Left colon (tissue), 2 donors: ENCODE results near the gene KIF20B. TPM values are rescaled to one million over a fixed set of nuclear protein-coding genes. Genes with fewer than 3 reads are reported as not detected.

Experiments used
- ATAC-seq: fragments of 200-7000 bp; cut with Tn5 transposase; one replicate; pipeline ENCODE4 v1.9.1; 2020; ENCODE audit warnings: mild to moderate bottlenecking, moderate library complexity
- DNase-seq, 2 donors: peaks; one replicate each; pipeline ENCODE4 v3.0.0-alpha.2; 2020
- intact Hi-C, 2 donors: fragments of 100-400 bp; cut with DNase I in 1 of 2; cut with micrococcal nuclease in 1 of 2; formaldehyde crosslinking; loops; one replicate each; pipeline versions ENCODE4 v1.11.2 to v1.14.0; 2022; cut with DNase I, micrococcal nuclease
- long read RNA-seq: library from polyadenylated mRNA; unstranded; transcript quantifications from one replicate; pipeline ENCODE4 v2.0.0, GENCODE V29; 2021
- total RNA-seq, 2 donors: library from RNA; stranded (reverse); fragmentation: NEBNext Ultra II Directional; extraction: Animal tissue kit (Norgen Biotek cat#: 25700); gene quantifications; one replicate each; pipeline ENCODE4 v1.2.1, GENCODE V29; 2021
- donor health status: DM: no; HTN: no; CAD: no.
- donor health status: DM: yes; HTN: yes; CAD: no.

Gene KIF20B
- total RNA-seq = 1 to 10 TPM; 5.6 to 8.9 TPM
- long read RNA-seq, partial matches to known transcripts = 11 of 11 reads
- long read RNA-seq, other reads (novel, unspliced or antisense) = 0 of 11 reads

DNA sequence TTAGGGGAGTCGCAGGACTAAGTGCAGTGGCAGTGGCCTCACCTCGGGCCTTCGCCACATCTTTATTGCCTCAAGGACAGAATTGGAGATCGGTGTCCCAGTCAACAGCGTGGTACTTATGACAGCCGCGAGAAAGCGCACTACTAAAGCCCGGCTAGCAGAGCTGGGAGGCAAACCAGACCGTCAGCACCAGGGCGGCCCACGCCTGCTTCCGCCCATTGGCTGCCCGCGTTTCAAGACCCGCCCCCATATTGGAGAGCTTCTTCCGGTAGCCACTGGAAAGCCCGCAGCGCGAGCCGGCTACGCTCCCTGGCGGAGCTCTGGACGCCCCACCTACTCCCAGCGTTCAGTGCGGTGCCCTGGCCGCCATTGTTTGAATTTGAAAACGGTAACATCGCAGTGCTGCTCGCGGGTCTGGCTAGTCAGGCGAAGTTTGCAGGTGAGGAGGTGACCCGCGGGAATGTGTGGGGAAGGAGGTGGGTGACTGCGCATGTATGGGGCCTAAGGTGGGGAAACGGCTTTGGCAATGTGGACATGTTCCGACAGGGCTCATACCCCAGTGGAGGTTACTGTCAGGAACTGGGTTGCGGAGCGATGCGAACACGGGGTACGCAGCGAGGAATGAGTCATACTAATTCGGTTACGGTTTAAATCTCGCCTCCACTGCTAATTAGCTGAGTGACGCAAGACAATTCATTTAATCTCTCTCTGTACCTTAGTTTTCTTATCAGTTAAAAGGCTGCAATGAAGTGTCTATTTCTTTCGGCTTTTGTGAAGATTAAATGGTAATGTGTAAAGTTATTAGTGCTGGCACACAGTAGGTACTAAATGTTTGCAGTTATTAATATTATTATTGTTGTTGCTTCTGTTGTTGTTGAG is at the start of gene KIF20B:
Gene KIF20B, plus strand, starts transcription at position 349 of the 879 bp plus-strand sequence. CDS start 3,705 bp downstream, outside the sequence.
- peak; percentile 96 for DNase-seq
- intact Hi-C loops = loop anchor here in 1 of 2 donors (10.0 kb wide), 1 partner anchor 277 kb away; no protein-coding TSS in a partner anchor
- peak; percentile 99 for ATAC-seq

DNA sequence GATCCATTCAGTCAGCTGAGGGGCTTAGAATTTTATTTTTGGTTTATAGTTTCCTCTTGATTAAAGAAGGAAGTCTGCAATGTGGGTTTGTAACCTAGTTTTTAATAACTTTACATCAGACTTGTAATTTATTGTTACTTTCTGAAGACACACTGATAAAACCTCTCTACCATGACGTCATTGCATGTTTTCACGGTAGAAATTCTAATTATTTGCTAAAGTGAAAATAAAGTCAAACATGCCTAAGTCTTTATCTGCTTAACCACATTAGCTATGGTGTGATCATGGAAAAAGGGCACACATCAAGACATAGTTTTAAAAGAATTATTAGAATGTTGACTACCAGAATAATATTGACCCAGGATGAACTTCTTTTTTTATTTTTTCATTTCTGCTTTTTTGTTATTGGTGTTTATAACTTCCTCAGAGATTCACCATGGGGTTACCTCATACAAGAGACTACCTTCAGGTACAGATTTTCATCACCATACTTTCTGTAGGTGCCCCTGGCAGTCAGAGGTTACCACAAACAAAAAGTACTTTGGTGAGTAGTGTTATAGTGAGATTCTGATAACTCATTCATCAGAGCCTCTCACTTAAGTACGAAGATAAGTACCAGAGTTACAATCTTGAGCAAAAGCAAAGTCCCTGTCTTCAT is 49.3 kb upstream of the KIF20B start:
- intact Hi-C loops = no loop called here
- ATAC-seq = no peak
- no peak for DNase-seq

DNA sequence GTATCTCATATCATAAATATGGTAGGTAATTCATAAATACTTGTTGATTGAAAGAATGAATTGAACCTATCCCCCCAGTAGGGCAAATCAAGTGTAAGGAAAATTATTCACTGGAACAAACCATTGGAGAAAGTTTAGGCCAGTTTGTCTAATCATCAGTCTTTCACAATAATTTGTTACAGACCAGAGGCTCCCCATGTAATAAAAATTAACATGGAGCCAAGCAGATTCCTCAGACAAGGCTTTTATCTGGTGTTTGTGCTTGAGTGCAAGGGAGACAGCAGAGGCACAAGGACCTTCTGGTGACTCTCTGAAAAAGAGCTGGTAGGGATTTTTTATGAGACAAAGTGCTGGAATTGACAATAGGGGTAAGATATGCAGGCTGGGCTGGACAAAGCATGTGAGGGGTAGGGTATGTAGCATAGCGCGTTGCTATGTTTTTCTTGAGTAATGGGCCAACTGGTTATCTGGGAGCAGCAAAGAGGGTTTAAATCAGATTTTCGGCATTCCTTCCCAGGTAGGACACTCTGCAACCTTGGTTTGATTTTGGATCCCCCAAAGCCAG is 48.5 kb upstream of the KIF20B start:
- intact Hi-C loops = no loop called here
- DNase-seq = no peak

DNA sequence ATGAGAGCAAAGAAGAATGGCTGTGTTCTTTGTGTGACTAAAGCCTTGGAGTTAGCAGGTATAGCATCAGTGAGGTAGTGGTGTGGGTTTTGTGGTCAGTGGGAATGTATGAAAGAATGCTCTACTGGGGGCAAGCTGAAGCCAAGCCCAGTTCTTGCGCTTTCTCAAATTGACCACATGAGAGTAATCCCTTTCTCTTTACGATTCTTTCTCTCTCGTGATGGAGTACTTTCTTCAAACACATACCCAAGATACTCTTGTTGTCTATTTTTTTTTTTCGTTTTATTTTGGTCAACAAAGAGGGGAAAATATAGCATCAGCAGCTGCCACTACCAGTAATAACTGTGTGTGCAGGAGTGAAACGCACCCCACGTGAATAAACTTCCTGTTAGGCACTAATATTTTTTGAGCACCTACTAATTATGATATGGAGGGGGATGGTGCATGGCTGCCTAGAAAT is 48.0 kb upstream of the KIF20B start:
- DNase-seq (no peak), ATAC-seq (no peak)
- intact Hi-C loops = no loop called here

More for the DNA sequence above, 48.5 kb upstream of the KIF20B start:
- ATAC-seq = no peak

DNA sequence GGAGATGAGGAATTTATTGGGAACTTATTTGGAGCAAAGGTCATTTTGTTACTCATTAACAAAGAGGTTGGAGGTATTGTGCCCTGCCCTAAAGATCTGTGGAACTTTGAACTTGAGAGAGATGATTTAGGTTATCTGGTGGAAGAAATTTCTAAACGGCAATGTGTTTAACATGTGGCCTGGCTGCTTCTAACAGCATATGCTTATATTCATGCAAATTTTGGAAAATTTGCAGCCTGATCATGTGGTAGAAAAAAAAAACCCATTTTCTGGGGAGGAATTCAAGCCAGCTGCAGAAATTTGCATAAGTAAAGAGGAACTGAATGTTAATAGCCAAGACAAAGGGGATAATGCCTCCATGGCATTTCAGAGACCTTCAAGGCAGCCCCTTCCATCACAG is 45.7 kb upstream of the KIF20B start:
- intact Hi-C loops = no loop called here
- DNase-seq (no peak), ATAC-seq (peak; percentile 81)

DNA sequence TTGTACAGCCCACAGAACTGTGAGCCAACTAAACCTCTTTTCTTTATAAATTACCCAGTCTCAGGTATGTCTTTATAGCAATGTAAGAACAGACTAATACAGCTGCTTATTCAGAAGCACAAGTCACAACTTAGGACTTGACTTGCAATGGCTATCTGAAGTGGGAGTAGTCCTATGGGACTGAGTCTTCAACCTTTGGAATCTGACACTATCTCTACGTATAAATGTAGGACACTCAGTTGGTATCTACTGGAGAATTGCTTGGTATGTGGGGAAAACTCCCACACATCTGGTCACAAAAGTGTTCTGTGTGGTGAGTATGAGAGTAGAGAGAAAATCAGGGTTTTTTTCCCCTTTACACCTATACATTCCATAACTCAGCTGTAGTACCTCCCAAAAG is 44.1 kb upstream of the KIF20B start:
- DNase-seq (no peak), ATAC-seq (peak; percentile 80)
- intact Hi-C loops = no loop called here

GRCh38 chr10:89659143-89660131 is 42.0 kb upstream of the KIF20B start:
- intact Hi-C loops = no loop called here
- DNase-seq (no peak), ATAC-seq (no peak)

DNA sequence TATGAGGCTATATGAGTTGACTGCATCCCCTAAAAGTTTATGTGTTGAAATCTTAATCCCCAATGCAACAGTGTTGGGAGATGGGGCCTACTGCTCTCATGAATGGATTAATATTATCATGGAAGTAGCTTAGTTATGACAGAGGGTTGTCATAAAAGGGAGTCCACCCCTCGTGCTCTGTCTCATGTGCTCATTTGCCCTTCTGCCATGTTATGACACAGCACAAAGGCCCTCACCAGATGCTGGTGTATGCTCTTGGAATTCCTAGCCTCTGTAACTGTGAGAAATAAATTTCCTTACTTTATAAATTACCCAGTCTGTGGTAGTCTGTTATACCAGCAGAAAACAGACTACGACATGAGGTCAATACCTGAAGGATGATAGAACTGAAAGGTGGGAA is 38.8 kb upstream of the KIF20B start:
- no peak for DNase-seq
- no peak for ATAC-seq
- intact Hi-C loops = no loop called here

- intact Hi-C loops = no loop called here
- DNase-seq (no peak), ATAC-seq (no peak)
Measured at GRCh38 chr10:89663144-89663543, 38.2 kb upstream of the KIF20B start.

- peak in 1 of 2 donors; percentile 20 for DNase-seq
- intact Hi-C loops = no loop called here
- ATAC-seq = peak; percentile 63
Measured at GRCh38 chr10:89664203-89664602, 37.2 kb upstream of the KIF20B start.

DNA sequence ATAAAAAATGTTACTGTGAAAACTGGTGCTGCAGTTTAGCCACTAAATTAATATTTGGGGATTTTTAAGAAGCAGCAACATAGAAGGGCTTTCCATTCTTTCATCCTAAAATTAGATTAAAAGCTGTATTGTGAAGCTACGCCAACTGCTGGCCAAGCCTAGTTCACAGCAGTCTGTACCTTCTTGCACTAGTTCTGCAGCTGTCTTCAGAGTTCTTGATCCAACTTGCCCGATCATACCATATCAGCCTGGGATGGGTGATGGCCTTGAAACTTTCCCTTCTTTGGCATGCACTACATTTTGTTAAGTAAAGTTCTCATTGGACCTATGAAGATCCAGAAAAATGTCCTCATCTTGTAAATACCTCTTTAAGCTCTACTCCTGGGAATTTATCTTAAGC is 36.1 kb upstream of the KIF20B start:
- DNase-seq (no peak), ATAC-seq (no peak)
- intact Hi-C loops = no loop called here

- ATAC-seq (no peak), DNase-seq (no peak)
- intact Hi-C loops = no loop called here
Measured at GRCh38 chr10:89666138-89666537, 35.3 kb upstream of the KIF20B start.

- DNase-seq (peak in 1 of 2 donors; percentile 26), ATAC-seq (peak; percentile 93)
- intact Hi-C loops = no loop called here
Measured at GRCh38 chr10:89668386-89669071, 32.9 kb upstream of the KIF20B start.

GRCh38 chr10:89669985-89670384 is 31.4 kb upstream of the KIF20B start:
- intact Hi-C loops = no loop called here
- ATAC-seq = no peak
- DNase-seq = no peak

DNA sequence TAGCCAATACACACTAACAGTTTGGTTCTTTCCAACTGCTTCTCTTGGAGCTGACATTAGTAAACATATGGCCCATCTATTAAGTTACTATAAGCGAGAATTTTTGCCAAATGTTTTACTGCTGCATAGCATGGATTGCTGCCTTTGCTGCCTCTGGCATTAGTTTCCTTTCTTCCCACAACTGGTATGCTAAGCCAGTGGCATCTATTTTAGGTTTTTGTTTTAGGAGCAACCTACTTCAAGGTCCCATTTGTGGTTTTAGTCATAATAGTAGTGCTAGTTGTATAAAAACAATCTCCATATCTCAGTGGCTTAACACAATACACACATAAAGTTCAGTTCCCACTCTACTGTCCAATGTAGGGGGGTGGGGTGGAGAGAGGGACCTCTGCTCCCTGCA is 30.5 kb upstream of the KIF20B start:
- intact Hi-C loops = no loop called here
- ATAC-seq (no peak), DNase-seq (no peak)

- no peak for DNase-seq
- intact Hi-C loops = no loop called here
- no peak for ATAC-seq
Measured at GRCh38 chr10:89677341-89677740, 24.0 kb upstream of the KIF20B start.

- intact Hi-C loops = no loop called here
- no peak for DNase-seq
- no peak for ATAC-seq
Measured at GRCh38 chr10:89679986-89680385, 21.4 kb upstream of the KIF20B start.

GRCh38 chr10:89683883-89684282 is 17.5 kb upstream of the KIF20B start:
- ATAC-seq (no peak), DNase-seq (no peak)
- intact Hi-C loops = no loop called here
